HG03520 (cell line): ENCODE results near the gene SHH.
"Not testable (repeated sequence)": the region's sequence is repeated elsewhere in the genome, so short reads cannot be mapped to it uniquely, and the experiment has no call there.

ENCODE experiments used
- ATAC-seq: cut with Tn5 transposase; IDR thresholded peaks from one replicate; pipeline ENCODE4 v1.9.1; 2021; ENCODE audit warnings: mild to moderate bottlenecking, moderate library complexity; ENCODE audit not compliant: unreplicated experiment

SHH gene

GRCh38 chr7:155820788-155821187, 8.5 kb upstream of the SHH start:
- ATAC-seq = no peak

GRCh38 chr7:155820246-155820645, 8.0 kb upstream of the SHH start:
- ATAC-seq = no peak

- ATAC-seq = no peak
Observed at GRCh38 chr7:155819186-155819585, 6.9 kb upstream of the SHH start.

- no peak for ATAC-seq
Observed at GRCh38 chr7:155818820-155819168, 6.5 kb upstream of the SHH start.

GRCh38 chr7:155818154-155818819, 6.0 kb upstream of the SHH start:
- no peak for ATAC-seq

- not testable (repeated sequence) for ATAC-seq
Observed at GRCh38 chr7:155817515-155817914, 5.3 kb upstream of the SHH start.

GRCh38 chr7:155816996-155817395, 4.7 kb upstream of the SHH start:
- ATAC-seq = no peak

GRCh38 chr7:155816192-155816508, 3.9 kb upstream of the SHH start:
- no peak for ATAC-seq

- ATAC-seq = peak; percentile 67
Observed at GRCh38 chr7:155815332-155816191, 3.3 kb upstream of the SHH start.

- no peak for ATAC-seq
Observed at GRCh38 chr7:155814316-155815276, 2.3 kb upstream of the SHH start.

GRCh38 chr7:155813546-155814315, 1.5 kb upstream of the SHH start:
- no peak for ATAC-seq

GRCh38 chr7:155813125-155813524, 862 bp upstream of the SHH start:
- no peak for ATAC-seq

- no peak for ATAC-seq
Observed at GRCh38 chr7:155811560-155811894, 736 bp downstream of the SHH start.

GRCh38 chr7:155810770-155811559, 1.3 kb downstream of the SHH start:
- no peak for ATAC-seq

- no peak for ATAC-seq
Observed at GRCh38 chr7:155809947-155810769, 2.1 kb downstream of the SHH start.

GRCh38 chr7:155809332-155809946, 2.8 kb downstream of the SHH start:
- no peak for ATAC-seq

- no peak for ATAC-seq
Observed at GRCh38 chr7:155808549-155809331, 3.5 kb downstream of the SHH start.
